Right lung (tissue), 5 donors: ENCODE data around the gene NDST4. TPM values are rescaled to one million over a fixed set of nuclear protein-coding genes. Genes with fewer than 3 reads are reported as not detected.

Experiments used
- DNase-seq, 2 donors: peaks; one replicate each; pipeline ENCODE4 v3.0.0-alpha.2; 2013
- polyA plus RNA-seq, 5 donors: library from polyadenylated mRNA; unstranded; fragments of 120-200 nt; gene quantifications; one replicate each; pipeline versions ENCODE4 v1.2.1 to v1.2.3, GENCODE V29; 2013; ENCODE audit warnings: inconsistent platforms in 1 of 5, low replicate concordance in 1 of 5; ENCODE audit not compliant: insufficient read length in 5 of 5, insufficient read depth in 1 of 5

Gene NDST4
- polyA plus RNA-seq, 5 donors: 0.27 to 0.97 (median 0.51) TPM

DNA sequence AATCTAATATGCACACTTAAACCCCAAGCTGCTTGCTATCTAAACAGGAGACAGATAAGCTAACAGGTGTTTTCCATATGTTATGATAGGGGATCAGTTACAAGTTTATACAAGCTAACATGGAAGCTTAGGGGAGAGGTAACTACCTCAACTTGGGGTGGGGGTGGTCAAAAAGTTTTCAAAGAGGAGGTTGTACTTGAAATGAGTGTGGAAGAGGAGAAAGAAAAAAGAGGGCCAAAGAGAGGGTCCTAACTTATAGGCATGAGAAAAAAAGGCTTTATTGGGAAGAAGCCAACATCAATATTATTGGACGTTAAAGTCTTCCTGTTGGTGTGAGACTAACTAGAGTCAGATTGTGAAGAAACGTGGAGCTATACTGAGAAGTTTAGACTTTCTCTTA is 205.9 kb downstream of the NDST4 start:
- DNase-seq: no peak

DNA sequence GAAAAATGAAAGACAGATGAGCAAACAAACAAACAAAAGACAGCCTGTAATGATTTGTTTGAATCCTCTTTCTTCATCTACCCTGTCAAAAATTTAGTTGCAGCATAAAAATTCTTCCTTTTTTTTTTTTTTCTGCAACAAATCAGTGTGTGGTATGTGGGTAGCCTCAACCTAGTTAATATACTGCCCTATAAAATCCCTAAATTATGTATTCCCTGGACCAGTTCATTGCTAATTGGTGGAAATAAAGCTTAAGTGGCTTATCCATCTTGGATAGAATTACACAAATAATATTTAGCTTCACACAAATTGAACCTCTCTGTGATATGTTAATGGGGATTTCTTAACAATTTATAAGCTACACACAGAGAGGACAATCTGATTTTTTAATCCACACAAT is 208.4 kb downstream of the NDST4 start:
- DNase-seq: no peak

DNA sequence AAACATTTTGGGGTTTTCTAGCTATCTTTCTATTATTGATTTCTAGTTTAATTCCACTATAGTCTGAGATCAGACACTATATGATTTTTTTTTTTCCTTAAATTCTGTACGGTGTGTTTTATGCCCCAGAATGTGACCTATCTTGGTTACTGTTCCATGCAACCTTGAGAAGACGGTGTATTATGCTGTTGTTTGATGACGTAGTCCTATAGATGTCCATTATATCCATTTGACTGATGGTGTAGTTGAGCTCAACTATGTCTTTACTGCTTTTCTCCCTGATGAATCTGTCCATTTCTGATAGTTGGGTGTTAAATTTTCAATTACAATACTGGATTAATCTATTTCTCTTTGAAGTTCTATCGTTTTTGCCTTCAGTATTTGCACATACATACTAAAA is 212.5 kb downstream of the NDST4 start:
- no peak for DNase-seq

DNA sequence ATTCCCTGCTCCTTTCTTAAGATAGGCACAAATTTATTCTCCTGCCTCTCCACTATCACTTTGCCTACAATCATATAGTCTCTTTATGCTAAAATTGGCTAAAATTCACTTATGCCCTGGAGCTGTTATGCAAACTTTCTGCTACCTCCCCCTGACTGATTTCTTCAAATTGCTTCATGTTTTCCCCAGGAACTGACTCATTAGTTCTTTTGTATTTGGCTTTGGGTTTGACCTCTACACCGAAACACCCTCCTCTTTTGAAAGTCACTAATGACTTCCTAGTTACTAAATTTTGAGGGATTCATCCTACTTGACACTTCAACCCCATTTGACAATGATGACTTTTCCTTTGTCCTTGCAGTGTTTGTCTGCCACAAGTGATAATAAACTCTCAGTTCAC is 222.6 kb downstream of the NDST4 start:
- no peak for DNase-seq

DNA sequence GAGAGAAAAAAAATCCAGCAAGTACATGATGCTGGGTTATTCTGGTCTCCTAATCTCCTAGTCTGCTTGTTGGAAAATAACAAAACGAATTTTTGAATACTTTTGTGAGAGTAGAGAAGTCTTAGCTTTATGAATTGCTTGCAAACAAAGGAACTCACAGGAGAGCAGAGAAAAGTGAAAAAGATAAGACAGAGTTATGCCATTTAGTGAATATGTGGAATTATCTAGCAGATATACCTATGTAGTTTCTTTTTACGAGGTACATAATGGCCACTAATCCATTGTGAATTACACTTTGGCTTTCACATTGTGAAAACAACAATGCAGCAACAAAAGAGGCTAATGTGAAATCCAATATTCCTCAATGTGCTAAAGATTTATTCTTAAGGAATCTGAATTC is 226.7 kb downstream of the NDST4 start:
- no peak for DNase-seq

DNA sequence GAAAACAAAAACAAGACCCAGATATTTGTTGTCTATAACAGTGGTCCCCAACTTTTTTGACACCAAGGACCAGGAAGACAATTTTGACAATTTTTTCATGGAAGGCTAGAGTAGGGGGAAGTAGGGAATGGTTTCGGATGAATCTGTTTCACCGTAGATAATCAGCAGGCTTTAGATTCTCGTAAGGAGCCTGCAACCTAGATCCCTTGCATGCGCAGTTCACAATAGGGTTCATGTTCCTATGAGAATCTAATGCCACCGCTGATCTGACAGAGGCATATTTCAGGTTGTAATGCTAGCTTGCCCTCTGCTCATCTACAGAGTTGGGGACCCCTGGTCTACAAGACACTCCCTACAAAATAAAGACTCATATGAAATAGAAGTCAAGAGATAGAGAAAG is 229.8 kb downstream of the NDST4 start:
- no peak for DNase-seq

DNA sequence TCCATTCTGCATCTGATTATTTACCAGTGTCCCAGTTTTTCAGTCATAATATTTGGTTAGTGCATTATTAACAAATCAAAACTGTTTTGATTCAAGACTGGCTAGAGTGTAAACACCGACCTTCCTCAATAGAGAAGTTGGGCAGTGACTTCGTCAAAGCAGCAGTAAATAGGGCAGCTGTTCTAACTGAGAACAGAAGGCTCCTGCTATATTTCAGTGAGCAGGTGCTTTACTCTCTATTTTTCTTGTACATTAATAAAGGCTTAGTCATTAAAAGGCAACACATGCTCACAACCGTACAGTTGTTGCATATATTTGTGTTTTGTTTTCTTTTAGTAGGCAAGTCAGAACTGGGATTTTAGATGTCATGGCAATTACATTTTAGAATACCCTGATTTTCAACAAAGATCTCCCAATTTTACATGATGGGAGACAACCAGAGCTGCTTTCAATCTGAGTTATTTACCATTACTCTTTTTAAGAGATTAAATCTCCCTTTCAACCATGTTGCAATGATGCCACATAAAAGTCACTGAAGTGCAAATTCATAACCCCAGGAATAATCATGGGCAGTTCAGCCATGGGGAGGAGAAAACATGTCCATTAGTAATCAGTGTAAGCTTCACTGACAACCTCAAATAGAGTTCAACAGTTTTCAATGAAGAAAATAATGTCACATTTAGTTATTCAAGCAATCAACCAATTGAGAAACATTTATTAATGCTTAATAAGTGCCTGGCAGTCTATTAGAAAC is 233.3 kb downstream of the NDST4 start:
- DNase-seq: no peak

DNA sequence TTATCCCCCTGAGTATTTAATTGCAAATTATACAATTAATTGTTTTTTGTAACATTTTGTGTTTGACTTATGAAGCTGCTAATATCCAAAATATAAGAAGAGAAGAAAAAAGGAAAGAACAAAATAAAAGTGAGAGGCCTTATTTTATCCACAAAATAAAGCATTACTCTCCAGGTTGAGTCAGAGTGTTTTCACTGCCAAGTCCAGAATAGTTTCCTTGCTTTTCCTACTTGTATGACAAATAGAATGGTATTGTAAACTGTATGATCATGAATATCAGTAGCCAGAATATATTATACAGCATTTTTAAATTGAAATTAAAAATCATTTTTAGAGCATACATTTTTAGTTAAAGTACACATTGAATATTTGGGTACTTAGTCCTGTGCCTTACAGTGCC is 237.8 kb downstream of the NDST4 start:
- DNase-seq: no peak

DNA sequence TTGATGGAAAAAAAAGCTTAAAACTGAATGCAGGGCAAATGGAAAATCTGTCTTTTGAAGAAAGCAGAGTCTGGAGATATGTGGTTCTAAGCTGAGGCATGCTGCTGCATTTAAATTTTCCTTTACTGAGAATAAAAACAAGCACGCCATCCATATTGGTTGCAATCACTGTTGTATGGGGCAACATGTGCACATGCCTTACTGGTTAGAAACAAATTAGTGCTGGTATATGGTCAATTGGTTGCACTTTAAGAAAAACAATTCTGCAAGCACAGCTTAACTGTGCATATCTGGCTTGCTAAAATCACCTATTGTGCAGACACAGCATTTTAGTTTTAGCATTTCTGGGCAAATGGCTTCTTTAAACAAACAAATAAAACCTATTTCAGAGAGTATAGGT is 239.1 kb downstream of the NDST4 start:
- no peak for DNase-seq

DNA sequence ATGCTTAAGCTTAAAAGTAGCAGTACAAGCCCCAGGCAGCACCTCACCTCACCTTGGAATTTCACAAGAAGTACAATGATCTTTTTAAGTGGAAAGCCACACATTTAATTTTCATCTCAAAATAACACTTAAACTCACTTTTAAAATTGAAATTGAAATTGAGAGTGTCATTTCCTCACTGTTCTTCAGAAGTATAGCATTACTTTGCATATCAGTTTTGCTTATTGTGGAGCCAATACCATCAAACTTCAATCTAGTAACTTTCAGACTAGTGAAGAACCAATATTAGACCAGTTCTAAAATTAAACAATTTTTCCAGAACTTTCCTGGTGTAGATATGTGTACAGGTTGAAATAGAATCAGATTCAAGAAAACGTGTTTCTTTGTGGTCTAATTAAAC is 242.4 kb downstream of the NDST4 start:
- no peak for DNase-seq

DNA sequence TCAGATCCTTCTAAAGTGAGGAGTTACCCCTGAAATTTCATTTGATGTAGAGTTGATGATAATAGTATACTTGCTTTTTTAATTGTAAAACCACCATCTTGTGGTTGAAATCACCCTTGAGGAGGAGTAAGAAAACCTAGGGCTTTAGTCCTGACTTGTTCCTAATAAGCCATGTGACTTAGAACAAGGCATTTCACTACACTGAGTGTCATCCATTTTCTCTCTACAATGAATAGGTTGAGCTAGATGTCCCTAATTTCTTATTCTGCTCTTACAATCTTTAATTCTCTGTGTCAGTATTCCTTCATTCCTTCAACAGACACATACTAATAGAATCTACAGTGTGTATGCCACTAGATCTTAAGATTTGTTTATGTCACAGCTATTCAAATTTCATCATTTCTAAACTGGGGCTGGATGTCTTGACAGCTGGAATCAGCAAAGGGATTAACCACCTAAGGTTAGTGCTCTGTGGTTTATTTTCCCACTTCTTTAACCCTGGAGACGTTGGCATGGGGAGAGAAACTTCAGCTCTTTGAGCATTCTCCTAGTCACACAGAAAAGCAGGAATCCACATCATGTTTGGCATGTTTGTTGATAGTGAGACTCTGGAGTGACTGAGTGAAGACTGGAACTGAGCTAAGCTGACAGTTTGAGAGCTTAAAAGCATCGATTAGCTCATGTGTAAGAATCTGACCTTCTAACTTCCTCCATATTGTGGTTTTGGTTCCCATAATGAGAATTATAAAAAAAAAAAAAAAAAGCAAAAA is 246.3 kb downstream of the NDST4 start:
- DNase-seq: no peak

DNA sequence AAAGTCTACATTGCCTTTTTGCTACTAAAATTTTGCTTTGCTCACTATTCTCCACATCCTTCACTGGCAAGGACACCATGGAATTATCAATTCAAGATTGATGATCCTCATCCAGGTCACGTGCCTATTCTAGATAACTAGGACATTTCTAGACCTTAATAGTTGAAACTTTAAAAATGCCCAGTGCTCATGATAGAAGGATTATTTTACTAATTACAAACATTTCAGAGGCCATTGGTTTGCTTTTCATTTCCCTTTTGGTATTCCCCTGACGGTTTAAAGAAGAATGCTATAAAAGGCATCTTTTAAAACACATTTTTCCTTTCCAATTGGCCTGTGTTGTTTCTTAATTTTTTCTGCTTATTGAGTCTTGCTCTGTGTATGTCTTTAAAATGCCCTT is 249.4 kb downstream of the NDST4 start:
- DNase-seq: no peak

DNA sequence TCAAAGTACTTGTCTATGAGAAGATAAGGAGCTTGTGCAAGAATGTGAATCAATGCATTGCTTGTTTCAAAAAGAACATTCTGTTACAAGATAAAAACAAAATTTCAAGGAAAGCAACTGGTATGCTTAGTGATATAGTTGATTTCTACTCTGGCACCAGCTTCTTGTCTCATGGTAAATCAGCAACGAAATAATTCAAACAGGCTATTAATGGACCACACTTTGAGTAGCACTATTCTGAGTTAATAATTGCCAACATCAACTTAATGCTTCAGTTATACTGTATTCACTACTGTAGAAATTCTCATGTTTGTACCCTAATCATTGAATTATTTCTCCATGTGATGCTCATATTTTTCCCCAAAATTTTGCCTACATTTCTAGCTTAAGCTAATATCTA is 252.6 kb downstream of the NDST4 start:
- DNase-seq: no peak

DNA sequence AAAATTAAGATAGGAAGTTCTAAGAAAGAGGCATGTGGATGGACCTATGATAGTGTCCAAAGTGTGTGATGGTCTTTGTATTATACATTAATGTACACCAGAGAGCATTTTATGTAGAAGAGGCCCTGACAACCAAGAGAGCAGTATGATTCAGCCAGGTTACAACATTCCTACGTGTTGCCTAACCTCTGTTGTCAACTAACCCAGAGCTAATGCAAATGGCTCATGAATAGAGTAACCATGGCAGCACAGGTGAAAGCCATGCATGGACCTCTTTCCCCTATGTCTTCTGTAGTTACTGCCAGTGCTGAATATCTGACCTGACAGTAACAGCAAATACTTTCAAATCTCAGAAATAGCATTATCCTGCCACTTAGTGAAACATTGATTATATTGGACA is 255.6 kb downstream of the NDST4 start:
- no peak for DNase-seq

DNA sequence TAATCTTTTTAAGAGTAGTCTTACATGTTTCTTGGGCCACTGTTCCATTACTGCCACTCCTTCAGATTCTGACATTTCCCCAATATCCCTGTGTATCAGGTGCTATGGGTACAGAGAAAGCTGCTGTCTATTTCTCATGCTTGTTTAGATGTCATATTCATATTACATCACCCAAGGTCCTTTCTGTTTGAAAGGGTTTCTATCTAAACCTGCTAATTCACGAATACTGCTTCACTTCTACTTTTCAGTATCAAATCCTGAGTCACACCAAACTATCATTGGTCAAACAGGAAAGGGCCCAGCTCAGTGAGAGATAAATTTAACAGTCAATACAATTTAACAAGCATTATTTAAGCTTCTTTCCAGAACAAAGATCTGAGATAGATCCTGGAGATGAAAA is 273.4 kb downstream of the NDST4 start:
- DNase-seq: no peak

DNA sequence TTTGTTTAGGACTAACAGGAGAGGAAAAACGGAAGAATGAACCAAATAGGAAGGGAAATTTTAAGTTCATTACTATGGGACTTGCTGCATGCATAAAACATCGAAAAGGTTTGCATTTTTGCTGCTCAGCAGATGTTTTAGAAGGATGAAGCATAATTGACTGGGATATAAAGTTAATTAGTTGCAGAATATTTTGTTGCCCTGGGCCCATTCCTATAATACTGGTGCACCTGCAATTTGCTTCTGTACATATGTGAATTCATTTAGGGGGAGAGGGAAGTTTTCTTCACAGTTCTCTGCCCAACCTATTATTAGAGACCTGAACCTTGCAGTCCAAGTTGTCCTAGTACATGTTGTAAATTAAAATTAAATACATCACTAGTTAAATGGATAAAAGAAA is 282.8 kb downstream of the NDST4 start:
- no peak for DNase-seq

DNA sequence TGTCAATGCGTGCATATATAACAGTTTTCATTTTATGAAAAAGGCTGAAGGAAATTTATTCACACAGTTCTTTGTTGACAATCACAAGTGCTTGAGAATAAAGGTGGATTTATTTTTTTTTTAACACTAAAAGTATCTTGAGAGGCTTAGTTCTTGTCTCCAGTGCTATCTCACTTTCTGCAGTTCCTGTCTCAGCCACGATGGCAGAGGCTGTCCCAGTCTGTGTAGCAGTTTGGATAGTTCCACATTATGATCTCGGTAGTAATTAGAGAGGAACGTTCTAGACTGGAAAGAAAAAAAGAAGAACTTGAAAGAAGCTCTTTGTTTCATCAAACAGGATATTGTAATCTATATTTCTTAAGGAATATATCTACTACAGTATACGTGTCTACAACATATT is 285.8 kb downstream of the NDST4 start:
- DNase-seq: no peak

DNA sequence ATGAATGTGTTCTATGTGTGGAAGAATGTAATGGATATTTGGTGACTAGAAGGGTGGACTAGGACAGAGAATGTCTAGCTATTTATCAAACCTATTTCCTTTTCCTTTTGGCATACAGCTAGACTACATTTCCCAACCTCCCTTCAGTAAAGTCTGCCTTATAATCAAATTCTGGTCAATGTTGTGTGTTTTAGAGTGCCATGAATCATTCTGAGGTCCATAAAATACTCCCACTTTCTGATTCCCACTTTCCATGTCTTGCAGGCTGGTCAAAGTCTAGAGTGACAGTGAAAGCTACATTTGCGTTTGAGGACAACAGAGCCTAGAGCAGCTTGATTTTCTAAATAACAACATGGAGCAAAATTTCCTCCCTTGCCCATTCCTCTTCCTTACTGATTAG is 297.7 kb downstream of the NDST4 start:
- no peak for DNase-seq

DNA sequence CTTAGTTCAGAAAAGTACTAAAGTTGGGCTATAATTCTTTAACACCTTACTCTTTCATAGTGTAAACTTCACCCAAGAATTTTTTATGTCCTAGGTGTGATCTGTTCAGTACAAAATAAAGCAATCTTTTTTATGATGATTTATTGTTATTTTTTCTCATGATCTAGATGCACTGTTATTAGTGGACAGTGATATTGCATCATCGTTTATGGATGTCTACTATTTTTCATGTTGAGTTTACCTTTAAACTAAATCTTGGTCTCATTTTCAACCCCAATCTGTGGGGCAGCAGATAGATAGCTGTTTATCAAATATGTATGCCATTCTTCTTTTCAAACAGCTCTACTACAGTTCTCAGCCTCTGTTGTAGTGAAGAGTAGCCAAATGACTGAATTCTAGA is 299.5 kb downstream of the NDST4 start:
- DNase-seq: no peak

DNA sequence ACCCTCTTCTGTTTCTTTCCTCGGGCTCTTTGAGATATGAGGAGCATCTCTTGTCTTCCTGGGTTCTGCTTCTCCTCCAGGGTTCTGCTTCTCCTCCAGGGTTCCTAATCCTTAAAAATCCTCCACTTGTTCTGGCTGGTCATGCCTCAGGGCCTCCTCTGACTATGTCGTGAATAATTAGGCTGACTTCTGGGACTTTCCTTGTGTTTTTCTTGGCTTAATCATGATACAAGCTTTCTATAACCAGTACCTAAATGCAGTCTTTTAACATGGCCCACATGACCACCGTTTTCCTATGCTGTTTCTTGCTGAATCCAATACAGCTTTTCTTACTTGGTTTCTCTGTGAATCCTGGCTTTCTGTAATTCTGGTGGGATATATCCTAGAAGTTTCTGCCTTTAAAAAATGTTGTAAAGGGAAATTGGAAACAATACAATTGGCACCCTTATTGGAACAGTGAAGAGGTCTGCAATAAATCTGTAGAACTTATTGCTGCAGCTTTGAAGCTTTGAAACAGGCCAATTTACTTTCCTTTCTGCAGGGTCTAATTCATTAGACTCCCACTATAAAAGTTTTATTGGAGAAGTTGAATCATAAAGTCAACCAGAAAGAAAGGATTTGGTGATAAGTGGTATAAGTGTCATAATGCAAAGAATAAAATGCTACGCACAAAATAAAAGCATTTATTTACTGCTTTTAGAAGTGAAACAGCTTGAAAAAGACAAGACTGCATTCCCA is 301.7 kb downstream of the NDST4 start:
- DNase-seq: peak; percentile 23 to 28

DNA sequence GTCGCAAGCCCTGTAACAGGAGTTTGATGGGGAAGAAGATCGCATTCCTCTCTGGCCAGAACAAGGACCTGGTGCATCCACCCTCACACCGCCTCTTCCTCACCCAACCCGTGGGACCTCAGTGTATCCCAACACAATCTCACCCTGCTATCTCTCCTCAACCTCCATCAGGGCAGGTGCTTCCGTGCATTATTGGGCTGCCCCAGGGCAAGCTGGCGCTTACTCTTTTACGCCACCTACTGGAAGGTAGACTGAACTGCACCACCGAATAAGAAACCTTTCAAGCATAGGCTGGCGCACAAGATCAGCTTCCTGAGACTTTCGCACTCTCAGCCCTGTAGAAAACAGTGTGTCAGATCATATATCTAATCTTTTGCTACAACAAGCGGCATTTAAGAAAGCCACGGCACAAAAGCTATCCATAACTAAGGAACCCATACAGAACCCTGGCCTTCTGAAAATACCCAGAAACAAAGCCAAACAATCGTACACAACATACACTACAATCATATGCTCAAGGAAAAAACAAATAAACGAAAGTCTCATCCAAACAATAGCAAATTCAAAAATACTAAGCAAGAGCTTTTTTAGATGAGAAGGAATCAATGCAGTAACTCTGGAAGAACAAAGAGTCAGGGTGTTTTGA is 305.5 kb downstream of the NDST4 start:
- no peak for DNase-seq

DNA sequence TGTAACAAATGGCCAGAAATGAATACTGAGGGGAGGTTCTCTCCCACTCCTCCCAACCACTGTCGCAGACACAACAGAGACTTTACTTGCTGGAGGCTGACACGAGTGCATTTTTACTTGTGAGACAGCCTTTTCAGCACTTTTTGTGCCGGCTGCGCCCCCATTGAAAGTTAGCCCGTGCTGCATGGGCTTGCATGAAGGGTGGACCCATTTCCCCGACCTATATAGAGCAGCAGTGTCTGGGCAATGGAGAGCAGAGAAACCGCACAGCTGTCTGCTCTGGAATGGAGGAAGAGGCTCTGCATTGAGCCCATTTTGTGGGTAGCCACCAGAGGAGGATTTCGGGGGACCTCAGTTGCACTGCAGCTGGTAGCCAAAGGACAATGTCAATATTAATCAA is 306.1 kb downstream of the NDST4 start:
- DNase-seq: no peak
